Activated CD8-positive, alpha-beta T cell treated with anti-CD3 and anti-CD28 coated beads for 36 hours (primary cell): Measurements from ENCODE around the gene VANGL2. TPM values are rescaled to one million over a fixed set of nuclear protein-coding genes. Genes with fewer than 3 reads are reported as not detected.

Source experiments
- ATAC-seq: fragments of 200-7000 bp; cut with Tn5 transposase; one replicate; pipeline ENCODE4 v1.10.0; 2021; ENCODE audit warnings: mild to moderate bottlenecking, moderate library complexity
- CTCF ChIA-PET: fragments of 350-600 bp; sonication (Branson Sonifier 250); formaldehyde crosslinking; loops from one replicate; lab custom pipeline; 2021; ENCODE audit warnings: antibody characterized with exemption; lab: Charles Lee
- POLR2A ChIA-PET: fragments of 350-600 bp; sonication (Branson Sonifier 250); formaldehyde crosslinking; loops from one replicate; lab custom pipeline; 2021; ENCODE audit warnings: antibody characterized with exemption; lab: Charles Lee
- DNase-seq: peaks from one replicate; pipeline ENCODE4 v3.0.0-alpha.2; 2020
- H3K27ac Mint-ChIP-seq: one replicate; pipeline ENCODE4 v1.8.0; 2021; ENCODE audit warnings: mild to moderate bottlenecking, mixed read lengths
- H3K27me3 Mint-ChIP-seq: one replicate; pipeline ENCODE4 v1.8.0; 2021; ENCODE audit warnings: mixed read lengths
- H3K36me3 Mint-ChIP-seq: one replicate; pipeline ENCODE4 v1.8.0; 2021; ENCODE audit warnings: low read depth, mixed read lengths
- H3K4me1 Mint-ChIP-seq: one replicate; pipeline ENCODE4 v1.8.0; 2021; ENCODE audit warnings: low read depth, mixed read lengths
- H3K4me3 Mint-ChIP-seq: one replicate; pipeline ENCODE4 v1.8.0; 2021; ENCODE audit warnings: mild to moderate bottlenecking, moderate library complexity, mixed read lengths
- H3K9me3 Mint-ChIP-seq: one replicate; pipeline ENCODE4 v1.8.0; 2021; ENCODE audit warnings: mixed read lengths
- CTCF ChIP-seq: fragments of 200-600 bp; IDR thresholded peaks from one replicate; pipeline ENCODE4 v1.8.0; 2022; ENCODE audit warnings: antibody characterized with exemption, mild to moderate bottlenecking
- intact Hi-C: fragments of 100-400 bp; cut with micrococcal nuclease; formaldehyde crosslinking; loops from one replicate; pipeline ENCODE4 v1.10.0; 2022
- total RNA-seq, 2 experiments: library from RNA; stranded (reverse); gene quantifications; one replicate each; pipeline ENCODE4 v1.2.3, GENCODE V29; 2021

VANGL2 gene
- total RNA-seq, 2 experiments from 2014 or later, result 0.16 to 0.40 TPM

GRCh38 chr1:160428053-160428452 lies 27.7 kb downstream of the VANGL2 start:
- Mint-ChIP-seq H3K27me3 (no peaks in the 10 kb centered on the region), H3K27ac (peak overlapping the region; percentile 77), H3K4me1 (peaks cover 56% of the 10 kb centered on the region), H3K4me3 (no peak overlapping the region), H3K36me3 (peaks cover 6% of the 10 kb centered on the region), H3K9me3 (peaks cover 2% of the 10 kb centered on the region)
- DNase-seq, result no peak
- POLR2A ChIA-PET, result interaction anchor here (0.7 to 5.9 kb wide), 5 partner anchors 26 to 185 kb away, joined by 3 to 23 read pairs (median 3); no protein-coding TSS in a partner anchor
- CTCF ChIA-PET, result interaction anchor here (0.8 to 4.9 kb wide), 16 partner anchors 39 to 258 kb away, joined by 3 to 74 read pairs (median 6); no protein-coding TSS in a partner anchor
- intact Hi-C loops, result loop anchor here (5.0 kb wide), 1 partner anchor 44 kb away; no protein-coding TSS in a partner anchor
- no peak for TF ChIP-seq CTCF
- no peak for ATAC-seq

GRCh38 chr1:160428655-160429054 lies 28.3 kb downstream of the VANGL2 start:
- DNase-seq, result peak; percentile 42
- peak overlapping the region; percentile 85 for H3K27ac Mint-ChIP-seq
- intact Hi-C loops, result loop anchor here (1.0 to 5.0 kb wide), 2 partner anchors 44 to 179 kb away; no protein-coding TSS in a partner anchor
- peaks cover 61% of the 10 kb centered on the region for H3K4me1 Mint-ChIP-seq
- ATAC-seq, result peak; percentile 53
- ChIA-PET CTCF (interaction anchor here (0.6 to 4.9 kb wide), 23 partner anchors 37 to 257 kb away, joined by 3 to 74 read pairs (median 5); partner anchors contain the start of gene SLAMF6), POLR2A (interaction anchor here (0.7 to 5.9 kb wide), 7 partner anchors 10 to 184 kb away, joined by 3 to 23 read pairs (median 3); partner anchors contain the start of gene SLAMF6)
- peaks cover 7% of the 10 kb centered on the region for H3K9me3 Mint-ChIP-seq
- no peaks in the 10 kb centered on the region for H3K27me3 Mint-ChIP-seq
- TF ChIP-seq CTCF, result peak; percentile 74
- H3K36me3 Mint-ChIP-seq, result peaks cover 12% of the 10 kb centered on the region
- peak overlapping the region; percentile 54 for H3K4me3 Mint-ChIP-seq

DNA sequence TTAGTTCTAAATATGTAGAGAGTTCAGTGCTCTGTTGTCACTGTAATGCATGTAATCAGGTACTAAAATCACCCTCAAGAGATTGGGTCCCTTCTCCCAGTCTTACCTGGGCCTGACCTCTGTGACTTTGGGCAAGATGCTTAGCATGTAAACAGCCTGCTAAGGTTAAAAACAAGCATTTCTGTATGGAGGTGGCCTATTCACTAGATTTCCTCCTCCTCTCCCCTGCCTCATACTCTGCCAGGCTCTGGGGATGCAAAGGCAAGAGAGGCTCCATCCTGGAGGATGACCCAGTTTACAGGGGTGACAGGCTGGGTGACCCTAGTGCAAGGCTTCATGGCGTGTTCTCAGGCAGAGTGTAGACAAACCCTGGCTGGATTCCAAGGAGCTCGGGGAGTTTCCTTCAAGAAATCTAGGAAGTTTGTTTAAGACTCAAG lies 28.8 kb downstream of the VANGL2 start:
- ATAC-seq, result peak; percentile 25
- H3K27ac Mint-ChIP-seq, result peak overlapping the region; percentile 85
- ChIA-PET CTCF (interaction anchor here (1.1 to 4.9 kb wide), 20 partner anchors 36 to 246 kb away, joined by 3 to 74 read pairs (median 6); no protein-coding TSS in a partner anchor), POLR2A (interaction anchor here (1.0 to 5.9 kb wide), 5 partner anchors 10 to 184 kb away, joined by 3 to 23 read pairs (median 3); partner anchors contain the start of gene SLAMF6)
- H3K36me3 Mint-ChIP-seq, result peaks cover 16% of the 10 kb centered on the region
- peak; percentile 18 for DNase-seq
- peak overlapping the region; percentile 54 for H3K4me3 Mint-ChIP-seq
- H3K4me1 Mint-ChIP-seq, result peaks cover 64% of the 10 kb centered on the region
- intact Hi-C loops, result loop anchor here (1.0 to 5.0 kb wide), 2 partner anchors 43 to 178 kb away; no protein-coding TSS in a partner anchor
- peaks cover 12% of the 10 kb centered on the region for H3K9me3 Mint-ChIP-seq
- no peaks in the 10 kb centered on the region for H3K27me3 Mint-ChIP-seq
- no peak for TF ChIP-seq CTCF

DNA sequence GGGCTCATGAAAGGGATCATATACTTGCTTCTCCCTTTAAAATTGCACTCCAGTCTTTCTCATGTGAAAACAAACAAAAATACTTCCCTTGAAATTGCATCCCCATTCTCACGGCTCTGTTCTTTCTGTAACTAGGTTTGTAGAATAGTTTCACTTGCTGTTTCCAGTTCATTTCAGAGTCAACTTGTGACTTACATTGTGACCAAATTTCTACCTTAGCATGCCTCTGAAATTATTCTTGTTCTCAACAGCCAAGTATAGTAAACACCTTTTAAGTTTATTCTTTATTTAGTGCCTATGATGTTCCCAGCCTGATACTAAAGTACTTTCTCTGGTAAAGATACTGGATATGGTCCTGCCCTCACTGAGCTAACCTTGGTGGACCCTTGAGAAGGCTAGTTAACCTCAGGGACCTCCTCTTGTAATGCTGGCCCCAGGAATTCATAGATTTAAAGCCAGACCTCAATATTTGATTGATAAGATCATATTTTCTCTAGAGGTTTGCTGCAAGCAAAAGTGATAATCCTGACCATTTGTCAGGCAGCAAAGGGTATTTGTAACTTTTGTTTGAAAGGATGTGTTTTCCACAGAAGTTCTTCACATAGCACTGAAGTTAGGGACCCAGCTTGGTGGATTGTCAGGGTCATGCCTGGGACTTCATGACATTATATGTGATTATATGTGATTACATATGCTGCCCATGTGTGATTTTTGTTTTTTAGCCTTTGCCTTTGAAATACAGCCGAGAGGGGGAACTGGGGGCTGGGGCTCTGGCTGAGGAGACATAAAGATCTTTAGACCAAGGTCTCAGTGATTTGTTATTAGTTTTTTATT lies 29.6 kb downstream of the VANGL2 start:
- H3K4me1 Mint-ChIP-seq, result peaks cover 70% of the 10 kb centered on the region
- CTCF ChIA-PET, result interaction anchor here (0.8 to 4.9 kb wide), 15 partner anchors 22 to 245 kb away, joined by 3 to 74 read pairs (median 7); no protein-coding TSS in a partner anchor
- ATAC-seq (peak; percentile 53), DNase-seq (no peak)
- no peak for TF ChIP-seq CTCF
- H3K36me3 Mint-ChIP-seq, result peaks cover 24% of the 10 kb centered on the region
- H3K9me3 Mint-ChIP-seq, result peaks cover 20% of the 10 kb centered on the region
- no peaks in the 10 kb centered on the region for H3K27me3 Mint-ChIP-seq
- POLR2A ChIA-PET, result interaction anchor here (0.9 to 5.9 kb wide), 5 partner anchors 45 to 178 kb away, joined by 3 to 23 read pairs (median 3); partner anchors contain the start of gene SLAMF6
- peak overlapping the region; percentile 54 for H3K4me3 Mint-ChIP-seq
- peak overlapping the region; percentile 85 for H3K27ac Mint-ChIP-seq
- intact Hi-C loops, result loop anchor here (1.0 to 5.0 kb wide), 3 partner anchors 42 to 177 kb away; partner anchors contain the start of gene SLAMF6
